ENCODE measurements around the gene PAGE4. TPM values are rescaled to one million over a fixed set of nuclear protein-coding genes. Genes with fewer than 3 reads are reported as not detected.

Gene PAGE4, protein sequence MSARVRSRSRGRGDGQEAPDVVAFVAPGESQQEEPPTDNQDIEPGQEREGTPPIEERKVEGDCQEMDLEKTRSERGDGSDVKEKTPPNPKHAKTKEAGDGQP
- not detected in 2 replicates for total RNA-seq (2014; rRNA removed; shearing (Covaris generic); ENCODE audit: low replicate concordance)

DNA sequence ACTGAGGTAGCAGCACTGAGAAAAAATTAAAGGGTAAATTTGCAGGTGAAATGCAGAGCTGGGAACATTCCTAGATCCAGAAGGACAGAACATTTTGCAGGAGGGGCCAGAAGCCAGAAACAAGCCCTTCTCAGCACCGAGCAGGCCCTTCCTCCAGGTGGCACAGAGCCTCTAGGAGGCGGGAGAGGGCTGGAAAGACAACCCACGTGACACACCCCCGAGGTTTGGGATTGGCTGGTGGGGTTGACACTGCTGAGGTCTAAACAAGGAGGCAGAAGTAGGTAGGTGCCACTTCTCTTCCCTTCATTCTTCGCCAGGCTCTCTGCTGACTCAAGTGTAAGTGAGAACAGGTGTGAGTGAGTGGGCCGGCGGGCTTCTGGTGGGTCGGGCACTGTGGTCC, at the start of gene PAGE4:
Gene PAGE4 (plus strand): TSS at position 288 of the 400 bp plus-strand sequence. CDS start 1,126 bp downstream, outside the sequence.
- no peaks in the 10 kb centered on the region for H4K20me1 ChIP-seq (ENCODE audit: insufficient read depth, low read depth, low read length)

DNA sequence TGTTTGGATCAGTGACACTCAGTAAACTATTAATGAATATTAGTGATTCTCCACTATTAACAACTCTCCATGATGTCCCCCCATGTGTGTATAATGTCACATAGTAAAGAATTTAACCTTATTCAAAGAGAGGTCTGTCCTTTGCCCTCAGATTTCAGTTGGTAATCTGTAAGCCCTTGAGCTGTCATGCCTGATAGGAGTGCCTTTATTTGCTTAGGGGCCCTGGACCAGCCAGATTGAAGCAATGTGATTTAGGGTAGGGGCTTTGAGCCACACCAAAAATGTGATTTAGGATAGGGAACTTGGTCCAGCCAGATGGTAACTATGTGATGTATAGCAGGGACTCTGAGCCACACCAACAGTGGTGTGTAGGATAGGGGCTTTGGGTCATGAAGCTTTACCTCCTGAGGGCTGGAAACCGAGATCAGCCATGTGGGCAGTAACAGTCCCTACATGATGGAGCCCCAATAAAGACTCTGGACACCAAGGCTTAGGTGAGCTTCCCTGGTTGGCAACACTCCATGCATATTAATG, 44.3 kb upstream of the PAGE4 start:
- Histone ChIP-seq H4K20me1 (ENCODE audit: insufficient read depth, low read depth, low read length) (no peaks in the 10 kb centered on the region), H3K27ac (ENCODE audit: low read length) (no peak overlapping the region), H3K4me1 (ENCODE audit: low read length) (no peaks in the 10 kb centered on the region), H3K9me3 (ENCODE audit: low read length) (no peaks in the 10 kb centered on the region), H3K36me3 (ENCODE audit: insufficient read depth, low read length) (no peaks in the 10 kb centered on the region), H3K79me2 (ENCODE audit: low read length) (no peaks in the 10 kb centered on the region), H3K4me3 (ENCODE audit: low read length) (no peak overlapping the region), H3K9ac (ENCODE audit: low read length) (no peak overlapping the region), H3K9me2 (replicated peaks; ENCODE audit: insufficient read depth, low read length) (no peaks in the 10 kb centered on the region), H2AFZ (ENCODE audit: low read length) (no peak overlapping the region), H3K27me3 (ENCODE audit: low read length) (no peaks in the 10 kb centered on the region), H3K4me2 (ENCODE audit: low read depth, low read length, poor library complexity, severe bottlenecking) (no peak overlapping the region)
- DNase-seq, result no peak

More for the DNA sequence above, at the start of gene PAGE4:
- peak; percentile 59 for DNase-seq
- Histone ChIP-seq H3K4me1 (ENCODE audit: low read length) (no peaks in the 10 kb centered on the region), H3K36me3 (ENCODE audit: insufficient read depth, low read length) (no peaks in the 10 kb centered on the region), H2AFZ (ENCODE audit: low read length) (no peak within 1 kb of the TSS), H3K27me3 (ENCODE audit: low read length) (no peaks in the 10 kb centered on the region), H3K4me3 (ENCODE audit: low read length) (no peak within 1 kb of the TSS), H3K4me2 (ENCODE audit: low read depth, low read length, poor library complexity, severe bottlenecking) (no peak within 1 kb of the TSS), H3K9ac (ENCODE audit: low read length) (no peak within 1 kb of the TSS), H3K9me3 (ENCODE audit: low read length) (no peaks in the 10 kb centered on the region), H3K9me2 (replicated peaks; ENCODE audit: insufficient read depth, low read length) (no peaks in the 10 kb centered on the region), H3K27ac (ENCODE audit: low read length) (no peak within 1 kb of the TSS), H3K79me2 (ENCODE audit: low read length) (no peaks in the 10 kb centered on the region)

DNA sequence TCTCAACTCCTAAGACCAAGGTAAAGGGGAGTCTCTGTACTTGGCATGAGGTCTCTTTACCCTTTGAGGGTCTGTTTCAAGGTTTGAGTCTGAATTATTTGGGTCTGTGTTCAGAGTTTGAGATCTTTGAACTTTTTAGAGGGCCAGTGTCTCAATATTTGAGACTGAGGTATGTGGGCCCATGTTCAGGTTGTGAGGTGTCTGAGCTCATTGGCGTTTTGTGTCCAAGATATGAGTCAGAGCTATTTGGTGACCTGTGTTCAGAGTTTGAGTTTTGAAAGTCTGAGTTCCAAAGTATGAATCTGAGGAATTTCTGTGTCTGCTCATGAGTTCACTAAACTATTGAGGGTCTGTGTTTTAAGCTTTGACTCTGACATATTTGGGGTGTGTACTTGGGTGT, 36.7 kb upstream of the PAGE4 start:
- Histone ChIP-seq H3K27me3 (ENCODE audit: low read length) (no peaks in the 10 kb centered on the region), H3K4me1 (ENCODE audit: low read length) (no peaks in the 10 kb centered on the region), H3K9me2 (replicated peaks; ENCODE audit: insufficient read depth, low read length) (no peaks in the 10 kb centered on the region), H4K20me1 (ENCODE audit: insufficient read depth, low read depth, low read length) (no peaks in the 10 kb centered on the region), H3K79me2 (ENCODE audit: low read length) (no peaks in the 10 kb centered on the region), H3K4me3 (ENCODE audit: low read length) (no peak overlapping the region), H3K9me3 (ENCODE audit: low read length) (no peaks in the 10 kb centered on the region), H3K36me3 (ENCODE audit: insufficient read depth, low read length) (no peaks in the 10 kb centered on the region), H3K4me2 (ENCODE audit: low read depth, low read length, poor library complexity, severe bottlenecking) (no peak overlapping the region), H2AFZ (ENCODE audit: low read length) (no peak overlapping the region), H3K9ac (ENCODE audit: low read length) (no peak overlapping the region), H3K27ac (ENCODE audit: low read length) (no peak overlapping the region)
- DNase-seq, result no peak

DNA sequence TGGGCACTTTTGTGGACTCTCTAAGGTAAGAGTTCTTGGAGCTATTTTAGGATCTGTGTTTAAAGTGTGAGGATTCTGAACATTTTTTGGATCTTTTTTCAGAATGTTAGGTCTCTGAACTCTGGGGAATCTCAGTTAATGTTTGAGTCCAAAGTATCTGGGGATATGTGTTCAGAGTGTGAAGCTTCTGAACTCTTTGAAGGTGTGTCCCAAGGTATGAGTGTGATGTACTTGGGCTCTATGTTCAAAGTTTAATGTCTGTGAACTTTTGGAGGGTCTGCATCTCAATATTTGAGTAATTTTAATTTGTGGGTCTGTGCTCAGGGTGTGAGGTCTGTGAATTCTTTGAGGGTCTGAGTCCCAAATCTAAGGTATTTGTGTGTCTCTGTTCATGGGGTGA, 35.4 kb upstream of the PAGE4 start:
- no peaks in the 10 kb centered on the region for H3K79me2 ChIP-seq (ENCODE audit: low read length)
- no peak overlapping the region for H3K9ac ChIP-seq (ENCODE audit: low read length)
- no peak overlapping the region for H3K4me3 ChIP-seq (ENCODE audit: low read length)
- no peak for DNase-seq
- no peaks in the 10 kb centered on the region for H4K20me1 ChIP-seq (ENCODE audit: insufficient read depth, low read depth, low read length)
- H3K9me2 ChIP-seq (replicated peaks; ENCODE audit: insufficient read depth, low read length), result no peaks in the 10 kb centered on the region
- no peaks in the 10 kb centered on the region for H3K4me1 ChIP-seq (ENCODE audit: low read length)
- H3K9me3 ChIP-seq (ENCODE audit: low read length), result no peaks in the 10 kb centered on the region
- H3K27ac ChIP-seq (ENCODE audit: low read length), result no peak overlapping the region
- no peak overlapping the region for H2AFZ ChIP-seq (ENCODE audit: low read length)
- no peaks in the 10 kb centered on the region for H3K27me3 ChIP-seq (ENCODE audit: low read length)
- no peak overlapping the region for H3K4me2 ChIP-seq (ENCODE audit: low read depth, low read length, poor library complexity, severe bottlenecking)
- H3K36me3 ChIP-seq (ENCODE audit: insufficient read depth, low read length), result no peaks in the 10 kb centered on the region

DNA sequence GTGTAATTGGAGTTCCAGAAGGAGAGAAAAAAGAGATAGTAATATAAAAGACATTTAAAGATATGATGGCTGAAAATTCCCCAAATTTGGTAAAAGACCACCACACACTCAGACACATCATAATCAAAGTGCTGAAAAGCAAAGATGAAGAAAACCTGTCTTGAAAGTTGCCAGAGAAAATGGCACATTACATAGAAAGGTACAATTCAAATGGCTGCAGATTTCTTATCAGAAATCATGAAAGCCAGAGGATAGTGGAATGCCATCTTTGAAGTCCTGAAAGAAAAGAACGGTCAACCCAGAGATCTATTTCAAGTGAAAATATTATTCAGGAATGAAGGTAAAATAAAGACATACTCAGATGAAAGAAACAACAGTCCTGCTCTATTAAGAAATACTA, 29.3 kb upstream of the PAGE4 start:
- no peak overlapping the region for H2AFZ ChIP-seq (ENCODE audit: low read length)
- no peak overlapping the region for H3K9ac ChIP-seq (ENCODE audit: low read length)
- no peaks in the 10 kb centered on the region for H3K9me3 ChIP-seq (ENCODE audit: low read length)
- H4K20me1 ChIP-seq (ENCODE audit: insufficient read depth, low read depth, low read length), result no peaks in the 10 kb centered on the region
- no peaks in the 10 kb centered on the region for H3K27me3 ChIP-seq (ENCODE audit: low read length)
- no peak overlapping the region for H3K4me3 ChIP-seq (ENCODE audit: low read length)
- no peak overlapping the region for H3K4me2 ChIP-seq (ENCODE audit: low read depth, low read length, poor library complexity, severe bottlenecking)
- no peaks in the 10 kb centered on the region for H3K79me2 ChIP-seq (ENCODE audit: low read length)
- no peak overlapping the region for H3K27ac ChIP-seq (ENCODE audit: low read length)
- no peaks in the 10 kb centered on the region for H3K36me3 ChIP-seq (ENCODE audit: insufficient read depth, low read length)
- H3K9me2 ChIP-seq (replicated peaks; ENCODE audit: insufficient read depth, low read length), result no peaks in the 10 kb centered on the region
- no peaks in the 10 kb centered on the region for H3K4me1 ChIP-seq (ENCODE audit: low read length)
- DNase-seq, result no peak

DNA sequence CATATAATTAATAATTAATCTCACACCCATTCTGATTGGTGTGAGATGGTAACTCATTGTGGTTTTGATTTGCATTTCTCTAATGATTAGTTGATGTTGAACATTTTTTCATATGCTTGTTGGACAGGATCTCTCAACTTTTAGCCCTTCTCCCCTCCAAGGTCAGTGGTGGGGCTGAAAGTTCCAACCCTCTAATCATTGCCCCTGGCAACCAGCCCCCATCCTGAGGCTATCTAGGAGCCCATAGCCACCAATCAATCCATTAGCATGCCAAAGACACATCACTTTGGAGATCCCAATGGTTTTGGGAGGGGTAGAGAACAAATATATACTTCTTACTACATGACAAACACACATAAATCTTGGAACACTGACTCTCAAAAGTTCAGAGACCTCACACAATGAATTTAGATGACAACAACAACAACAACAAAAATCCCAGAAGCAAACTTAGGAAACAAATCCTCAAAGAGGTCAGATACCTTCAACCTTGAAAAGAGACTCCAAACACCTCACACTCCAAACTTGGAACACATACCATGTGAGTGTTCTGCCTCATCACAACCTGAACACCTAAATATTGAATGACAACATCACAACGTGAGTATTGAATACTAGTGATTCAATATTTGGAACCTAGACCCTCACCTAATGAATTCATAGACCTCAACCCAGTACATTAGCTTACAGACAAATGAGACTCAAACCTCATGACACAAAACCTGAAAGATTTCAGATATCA, 19.0 kb upstream of the PAGE4 start:
- H3K9ac ChIP-seq (ENCODE audit: low read length), result no peak overlapping the region
- H3K4me1 ChIP-seq (ENCODE audit: low read length), result no peaks in the 10 kb centered on the region
- H3K79me2 ChIP-seq (ENCODE audit: low read length), result no peaks in the 10 kb centered on the region
- H3K4me3 ChIP-seq (ENCODE audit: low read length), result no peak overlapping the region
- H3K9me3 ChIP-seq (ENCODE audit: low read length), result no peaks in the 10 kb centered on the region
- H2AFZ ChIP-seq (ENCODE audit: low read length), result no peak overlapping the region
- no peak overlapping the region for H3K4me2 ChIP-seq (ENCODE audit: low read depth, low read length, poor library complexity, severe bottlenecking)
- H3K9me2 ChIP-seq (replicated peaks; ENCODE audit: insufficient read depth, low read length), result no peaks in the 10 kb centered on the region
- no peak for DNase-seq
- no peaks in the 10 kb centered on the region for H3K36me3 ChIP-seq (ENCODE audit: insufficient read depth, low read length)
- no peaks in the 10 kb centered on the region for H4K20me1 ChIP-seq (ENCODE audit: insufficient read depth, low read depth, low read length)
- H3K27ac ChIP-seq (ENCODE audit: low read length), result no peak overlapping the region
- H3K27me3 ChIP-seq (ENCODE audit: low read length), result no peaks in the 10 kb centered on the region

DNA sequence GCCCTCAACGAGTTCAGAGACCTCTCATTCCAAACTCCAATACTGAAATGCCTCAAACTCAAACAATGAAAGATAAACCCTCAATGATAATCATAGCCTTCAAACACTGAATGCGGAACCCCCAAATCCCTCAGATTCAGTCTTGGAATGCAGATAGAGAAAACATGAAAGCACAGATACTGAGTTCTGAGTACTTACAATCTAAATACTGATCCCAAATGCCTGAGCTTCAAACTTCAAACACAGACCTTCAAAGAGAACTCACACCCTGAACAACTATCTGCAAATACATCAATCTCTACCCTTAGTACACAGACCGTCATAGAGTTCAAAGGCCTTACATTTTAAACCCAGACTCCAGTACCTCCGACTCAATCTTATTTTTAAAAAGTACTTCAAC, 16.9 kb upstream of the PAGE4 start:
- Histone ChIP-seq H3K79me2 (ENCODE audit: low read length) (no peaks in the 10 kb centered on the region), H2AFZ (ENCODE audit: low read length) (no peak overlapping the region), H3K27me3 (ENCODE audit: low read length) (no peaks in the 10 kb centered on the region), H3K36me3 (ENCODE audit: insufficient read depth, low read length) (no peaks in the 10 kb centered on the region), H3K9me3 (ENCODE audit: low read length) (no peaks in the 10 kb centered on the region), H3K9me2 (replicated peaks; ENCODE audit: insufficient read depth, low read length) (no peaks in the 10 kb centered on the region), H3K9ac (ENCODE audit: low read length) (no peak overlapping the region), H3K4me2 (ENCODE audit: low read depth, low read length, poor library complexity, severe bottlenecking) (no peak overlapping the region), H3K4me3 (ENCODE audit: low read length) (no peak overlapping the region), H4K20me1 (ENCODE audit: insufficient read depth, low read depth, low read length) (no peaks in the 10 kb centered on the region), H3K27ac (ENCODE audit: low read length) (no peak overlapping the region), H3K4me1 (ENCODE audit: low read length) (no peaks in the 10 kb centered on the region)
- DNase-seq, result no peak

DNA sequence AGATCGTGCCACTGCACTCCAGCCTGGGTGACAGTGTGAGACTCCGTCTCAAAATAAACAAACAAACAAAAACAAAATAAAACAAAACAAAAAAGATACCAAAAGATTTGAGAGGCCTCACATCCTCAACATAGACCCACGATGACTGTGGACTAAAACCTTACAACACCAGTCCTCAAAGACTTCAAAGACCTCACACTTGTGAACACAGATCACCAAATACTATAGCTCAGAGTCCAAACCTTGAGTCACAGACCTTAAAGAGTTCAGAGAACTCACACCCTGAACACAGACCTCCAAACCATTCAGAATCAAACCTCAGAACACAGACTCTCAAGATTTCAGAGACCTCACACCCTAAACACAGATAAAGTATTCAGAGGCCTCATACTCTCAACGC, 12.7 kb upstream of the PAGE4 start:
- Histone ChIP-seq H3K4me3 (ENCODE audit: low read length) (no peak overlapping the region), H3K9me2 (replicated peaks; ENCODE audit: insufficient read depth, low read length) (no peaks in the 10 kb centered on the region), H2AFZ (ENCODE audit: low read length) (no peak overlapping the region), H3K4me2 (ENCODE audit: low read depth, low read length, poor library complexity, severe bottlenecking) (no peak overlapping the region), H3K4me1 (ENCODE audit: low read length) (no peaks in the 10 kb centered on the region), H3K9me3 (ENCODE audit: low read length) (no peaks in the 10 kb centered on the region), H3K27ac (ENCODE audit: low read length) (no peak overlapping the region), H3K27me3 (ENCODE audit: low read length) (no peaks in the 10 kb centered on the region), H4K20me1 (ENCODE audit: insufficient read depth, low read depth, low read length) (no peaks in the 10 kb centered on the region), H3K9ac (ENCODE audit: low read length) (no peak overlapping the region), H3K79me2 (ENCODE audit: low read length) (no peaks in the 10 kb centered on the region), H3K36me3 (ENCODE audit: insufficient read depth, low read length) (no peaks in the 10 kb centered on the region)
- DNase-seq, result no peak
